Astrocyte (in vitro differentiated cells and primary cell): ENCODE measurements around the gene COL18A1.

Experiments used
- CTCF ChIP-seq: IDR thresholded peaks from 2 replicates; pipeline ENCODE4 v1.5.1; 2011; ENCODE audit warnings: low read depth, mild to moderate bottlenecking, inconsistent platforms, low read length, moderate library complexity; ENCODE audit not compliant: insufficient read depth
- EZH2 ChIP-seq: IDR thresholded peaks from 2 replicates; pipeline ENCODE4 v1.6.1; 2012; ENCODE audit warnings: mild to moderate bottlenecking, low read length, inconsistent platforms; ENCODE audit not compliant: insufficient read depth

DNA sequence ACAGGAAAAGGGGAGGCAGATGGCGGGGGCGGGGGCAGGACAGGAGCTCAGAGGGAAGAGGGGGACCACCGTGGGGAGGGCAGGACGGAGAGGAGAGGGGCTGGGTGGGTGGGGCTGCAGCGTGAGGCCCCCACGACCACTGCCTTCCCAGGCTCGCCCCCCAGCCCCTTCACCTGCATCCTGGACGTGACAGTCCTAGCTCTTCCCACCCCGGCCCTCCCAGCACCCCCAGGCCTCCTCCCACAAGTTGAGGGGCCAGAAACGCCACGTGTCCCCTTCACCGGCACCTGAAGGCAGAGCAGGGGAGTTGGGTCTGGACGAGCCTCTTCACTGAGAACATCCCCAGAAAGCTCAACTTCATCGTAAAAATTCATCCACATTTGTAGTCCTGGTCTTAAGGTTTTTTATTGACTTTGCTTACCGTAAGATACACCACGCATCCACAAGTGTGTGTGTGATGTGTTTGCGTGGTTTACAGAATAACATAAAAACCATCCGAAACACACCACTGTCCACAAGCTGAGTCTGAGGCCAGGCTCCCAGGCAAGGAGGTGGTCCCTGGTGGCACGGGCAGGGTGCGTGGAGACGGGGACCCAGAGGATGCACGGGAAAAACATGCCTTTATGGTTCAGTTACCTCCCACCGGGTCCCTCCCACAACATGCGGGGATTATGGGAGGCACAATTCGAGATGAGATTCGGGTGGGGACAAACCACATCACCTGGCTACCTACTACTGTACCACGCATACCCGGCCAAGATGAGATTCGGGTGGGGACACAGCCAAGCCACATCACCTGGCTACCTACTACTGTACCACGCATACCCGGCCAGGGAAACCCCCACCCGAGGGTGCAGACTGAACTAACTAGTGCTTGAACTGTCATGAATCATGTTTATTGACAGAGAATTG lies 13.9 kb upstream of the COL18A1 start:
- TF ChIP-seq CTCF (no peak), EZH2 (no peak)
